C4-2B (cell line): ENCODE results near the gene SKAP2.
"Not testable (repeated sequence)": the region's sequence is repeated elsewhere in the genome, so short reads cannot be mapped to it uniquely, and the experiment has no call there.

Experiments used
- ZFX ChIP-seq: fragments of 450-650 bp; IDR thresholded peaks from 2 replicates; pipeline ENCODE4 v1.6.1; 2017
- TF ChIP-seq, protein P1 (sequence below): fragments of 450-650 bp; conservative IDR thresholded peaks from 2 replicates; pipeline ENCODE4 v1.5.1; 2017; ENCODE audit warnings: mild to moderate bottlenecking

GRCh38 chr7:26836793-26837192 lies 27.6 kb downstream of the SKAP2 start:
- TF ChIP-seq ZFX = not testable (repeated sequence)
- TF ChIP-seq, protein P1, sequence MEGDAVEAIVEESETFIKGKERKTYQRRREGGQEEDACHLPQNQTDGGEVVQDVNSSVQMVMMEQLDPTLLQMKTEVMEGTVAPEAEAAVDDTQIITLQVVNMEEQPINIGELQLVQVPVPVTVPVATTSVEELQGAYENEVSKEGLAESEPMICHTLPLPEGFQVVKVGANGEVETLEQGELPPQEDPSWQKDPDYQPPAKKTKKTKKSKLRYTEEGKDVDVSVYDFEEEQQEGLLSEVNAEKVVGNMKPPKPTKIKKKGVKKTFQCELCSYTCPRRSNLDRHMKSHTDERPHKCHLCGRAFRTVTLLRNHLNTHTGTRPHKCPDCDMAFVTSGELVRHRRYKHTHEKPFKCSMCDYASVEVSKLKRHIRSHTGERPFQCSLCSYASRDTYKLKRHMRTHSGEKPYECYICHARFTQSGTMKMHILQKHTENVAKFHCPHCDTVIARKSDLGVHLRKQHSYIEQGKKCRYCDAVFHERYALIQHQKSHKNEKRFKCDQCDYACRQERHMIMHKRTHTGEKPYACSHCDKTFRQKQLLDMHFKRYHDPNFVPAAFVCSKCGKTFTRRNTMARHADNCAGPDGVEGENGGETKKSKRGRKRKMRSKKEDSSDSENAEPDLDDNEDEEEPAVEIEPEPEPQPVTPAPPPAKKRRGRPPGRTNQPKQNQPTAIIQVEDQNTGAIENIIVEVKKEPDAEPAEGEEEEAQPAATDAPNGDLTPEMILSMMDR = not testable (repeated sequence)
